Karpas-422 (cell line): ENCODE data around the gene C13orf46. TPM values are rescaled to one million over a fixed set of nuclear protein-coding genes. Genes with fewer than 3 reads are reported as not detected.

Experiments used
- DNase-seq: peaks from one replicate; pipeline ENCODE4 v3.0.0-alpha.2; 2015
- H2AFZ ChIP-seq: fragments of 200-600 bp; sonication (generic); 2 replicates; pipeline ENCODE4 v1.6.1; 2014; ENCODE audit warnings: antibody characterized with exemption, low read length, mixed read lengths
- H3K27ac ChIP-seq: fragments of 200-600 bp; sonication (generic); 2 replicates; pipeline ENCODE4 v1.5.1; 2014; ENCODE audit warnings: mild to moderate bottlenecking, low read length, moderate library complexity
- H3K27me3 ChIP-seq: fragments of 200-600 bp; sonication (generic); 2 replicates; pipeline ENCODE4 v1.6.1; 2014; ENCODE audit warnings: low read length, mixed read lengths
- H3K36me3 ChIP-seq: fragments of 200-600 bp; sonication (generic); 2 replicates; pipeline ENCODE4 v1.6.1; 2014; ENCODE audit warnings: low read length, mixed read lengths; ENCODE audit not compliant: insufficient read depth
- H3K4me1 ChIP-seq: fragments of 200-600 bp; sonication (generic); 2 replicates; pipeline ENCODE4 v1.6.1; 2014; ENCODE audit warnings: mild to moderate bottlenecking, low read length, mixed read lengths
- H3K4me2 ChIP-seq: fragments of 200-600 bp; sonication (generic); 2 replicates; pipeline ENCODE4 v1.6.1; 2014; ENCODE audit warnings: low read length, low read depth, mild to moderate bottlenecking; ENCODE audit not compliant: poor library complexity, severe bottlenecking
- H3K4me3 ChIP-seq: fragments of 200-600 bp; sonication (generic); 2 replicates; pipeline ENCODE4 v1.5.1; 2014; ENCODE audit warnings: mild to moderate bottlenecking, antibody characterized with exemption, low read length, mixed read lengths
- H3K79me2 ChIP-seq: fragments of 200-600 bp; sonication (generic); 2 replicates; pipeline ENCODE4 v1.6.1; 2014; ENCODE audit warnings: mild to moderate bottlenecking, low read length, mixed read lengths
- H3K9ac ChIP-seq: fragments of 200-600 bp; sonication (generic); 2 replicates; pipeline ENCODE4 v1.6.0; 2014; ENCODE audit warnings: low read length
- H3K9me2 ChIP-seq: fragments of 200-600 bp; sonication (generic), shearing (Covaris generic); replicated peaks from 2 replicates; pipeline ENCODE4 v1.6.0; 2014; ENCODE audit warnings: mild to moderate bottlenecking, low read length, moderate library complexity; ENCODE audit not compliant: insufficient read depth
- H3K9me3 ChIP-seq: fragments of 300-700, 200-600 bp; sonication (generic); 2 replicates; pipeline ENCODE4 v1.6.1; 2014; ENCODE audit warnings: low read length, mixed read lengths
- H4K20me1 ChIP-seq: fragments of 200-600 bp; sonication (generic); 2 replicates; pipeline ENCODE4 v1.6.1; 2014; ENCODE audit warnings: mild to moderate bottlenecking, antibody characterized with exemption, low read length, low read depth; ENCODE audit not compliant: insufficient read depth
- total RNA-seq: library from RNA; depleted of rRNA; stranded (reverse); fragments of >200 nt; shearing (Covaris generic); gene quantifications from 2 replicates; pipeline ENCODE4 v1.2.3, GENCODE V29; 2014; ENCODE audit warnings: low replicate concordance

The C13orf46 gene
- total RNA-seq, 1 experiment from 2014 or later = not detected

GRCh38 chr13:113970810-113971470 is 2.9 kb downstream of the C13orf46 start:
- Histone ChIP-seq H3K36me3 (no peaks in the 10 kb centered on the region), H3K9me2 (no peaks in the 10 kb centered on the region), H3K27ac (no peak overlapping the region), H3K27me3 (no peaks in the 10 kb centered on the region), H3K4me1 (no peaks in the 10 kb centered on the region), H2AFZ (no peak overlapping the region), H3K4me2 (no peak overlapping the region), H3K4me3 (no peak overlapping the region), H3K79me2 (no peaks in the 10 kb centered on the region), H3K9me3 (no peaks in the 10 kb centered on the region), H4K20me1 (no peaks in the 10 kb centered on the region), H3K9ac (no peak overlapping the region)
- no peak for DNase-seq

- DNase-seq = no peak
- Histone ChIP-seq H3K79me2 (no peaks in the 10 kb centered on the region), H3K4me1 (no peaks in the 10 kb centered on the region), H3K9ac (no peak overlapping the region), H3K36me3 (no peaks in the 10 kb centered on the region), H3K4me2 (no peak overlapping the region), H3K27me3 (no peaks in the 10 kb centered on the region), H4K20me1 (no peaks in the 10 kb centered on the region), H3K9me3 (no peaks in the 10 kb centered on the region), H3K9me2 (no peaks in the 10 kb centered on the region), H2AFZ (no peak overlapping the region), H3K27ac (no peak overlapping the region), H3K4me3 (no peak overlapping the region)
These were observed 3.8 kb downstream of the C13orf46 start for GRCh38 chr13:113969973-113970611.

GRCh38 chr13:113969311-113969972 is 4.4 kb downstream of the C13orf46 start:
- no peak overlapping the region for H3K9ac ChIP-seq
- no peak overlapping the region for H3K4me2 ChIP-seq
- H3K27me3 ChIP-seq = no peaks in the 10 kb centered on the region
- no peak overlapping the region for H3K4me3 ChIP-seq
- no peaks in the 10 kb centered on the region for H3K79me2 ChIP-seq
- DNase-seq = no peak
- no peak overlapping the region for H3K27ac ChIP-seq
- H3K9me3 ChIP-seq = no peaks in the 10 kb centered on the region
- H3K9me2 ChIP-seq = no peaks in the 10 kb centered on the region
- H2AFZ ChIP-seq = no peak overlapping the region
- no peaks in the 10 kb centered on the region for H4K20me1 ChIP-seq
- no peaks in the 10 kb centered on the region for H3K36me3 ChIP-seq
- H3K4me1 ChIP-seq = no peaks in the 10 kb centered on the region

GRCh38 chr13:113968463-113969310 is 5.2 kb downstream of the C13orf46 start:
- Histone ChIP-seq H3K4me2 (no peak overlapping the region), H3K9me3 (no peaks in the 10 kb centered on the region), H3K79me2 (no peaks in the 10 kb centered on the region), H2AFZ (no peak overlapping the region), H3K9me2 (no peaks in the 10 kb centered on the region), H3K4me1 (no peaks in the 10 kb centered on the region), H3K4me3 (no peak overlapping the region), H3K36me3 (no peaks in the 10 kb centered on the region), H4K20me1 (no peaks in the 10 kb centered on the region), H3K9ac (no peak overlapping the region), H3K27me3 (no peaks in the 10 kb centered on the region), H3K27ac (no peak overlapping the region)
- DNase-seq = no peak

- no peaks in the 10 kb centered on the region for H4K20me1 ChIP-seq
- H3K36me3 ChIP-seq = no peaks in the 10 kb centered on the region
- no peaks in the 10 kb centered on the region for H3K27me3 ChIP-seq
- H2AFZ ChIP-seq = no peak overlapping the region
- no peaks in the 10 kb centered on the region for H3K9me2 ChIP-seq
- no peak overlapping the region for H3K9ac ChIP-seq
- no peaks in the 10 kb centered on the region for H3K9me3 ChIP-seq
- H3K79me2 ChIP-seq = no peaks in the 10 kb centered on the region
- no peak for DNase-seq
- no peak overlapping the region for H3K4me3 ChIP-seq
- no peaks in the 10 kb centered on the region for H3K4me1 ChIP-seq
- no peak overlapping the region for H3K27ac ChIP-seq
- no peak overlapping the region for H3K4me2 ChIP-seq
These were observed 6.0 kb downstream of the C13orf46 start for GRCh38 chr13:113967729-113968462.

GRCh38 chr13:113967206-113967720 is 6.6 kb downstream of the C13orf46 start:
- Histone ChIP-seq H3K4me2 (no peak overlapping the region), H3K4me3 (no peak overlapping the region), H3K9me2 (no peaks in the 10 kb centered on the region), H3K9me3 (no peaks in the 10 kb centered on the region), H4K20me1 (no peaks in the 10 kb centered on the region), H3K4me1 (no peaks in the 10 kb centered on the region), H3K9ac (no peak overlapping the region), H3K27me3 (no peaks in the 10 kb centered on the region), H3K79me2 (no peaks in the 10 kb centered on the region), H2AFZ (no peak overlapping the region), H3K27ac (no peak overlapping the region), H3K36me3 (no peaks in the 10 kb centered on the region)
- DNase-seq = no peak

- Histone ChIP-seq H3K9me2 (no peaks in the 10 kb centered on the region), H3K4me3 (no peak overlapping the region), H4K20me1 (no peaks in the 10 kb centered on the region)
These were observed 7.7 kb downstream of the C13orf46 start for GRCh38 chr13:113965968-113966884.

More at GRCh38 chr13:113965968-113966884, 7.7 kb downstream of the C13orf46 start:
- Histone ChIP-seq H3K9ac (no peak overlapping the region), H2AFZ (no peak overlapping the region), H3K27ac (no peak overlapping the region), H3K4me2 (no peak overlapping the region), H3K36me3 (no peaks in the 10 kb centered on the region), H3K4me1 (no peaks in the 10 kb centered on the region), H3K9me3 (no peaks in the 10 kb centered on the region), H3K79me2 (no peaks in the 10 kb centered on the region), H3K27me3 (no peaks in the 10 kb centered on the region)
- no peak for DNase-seq
